GM10248 (cell line): ENCODE results near the gene ACOXL.

Experiments
- CTCF ChIA-PET: fragments of 300-600 bp; sonication (Branson Sonifier 250); formaldehyde crosslinking; extraction: SDS; loops from one replicate; lab custom pipeline; 2021; ENCODE audit warnings: antibody characterized with exemption; lab: Yijun Ruan, JAX
- POLR2A ChIA-PET: fragments of 350-650 bp; sonication (Branson Sonifier 250); formaldehyde crosslinking; extraction: SDS; loops from one replicate; lab custom pipeline; 2020; ENCODE audit warnings: antibody characterized with exemption; lab: Yijun Ruan, JAX
- DNase-seq: peaks from one replicate; pipeline ENCODE4 v3.0.0; 2012; ENCODE audit errors: extremely low spot score
- TF ChIP-seq, protein P1 (sequence below): IDR thresholded peaks from 2 replicates; pipeline ENCODE4 v1.5.1; 2012; ENCODE audit warnings: mild to moderate bottlenecking, low read depth; ENCODE audit errors: extremely low read depth, missing control alignments, control extremely low read depth

ACOXL gene

DNA sequence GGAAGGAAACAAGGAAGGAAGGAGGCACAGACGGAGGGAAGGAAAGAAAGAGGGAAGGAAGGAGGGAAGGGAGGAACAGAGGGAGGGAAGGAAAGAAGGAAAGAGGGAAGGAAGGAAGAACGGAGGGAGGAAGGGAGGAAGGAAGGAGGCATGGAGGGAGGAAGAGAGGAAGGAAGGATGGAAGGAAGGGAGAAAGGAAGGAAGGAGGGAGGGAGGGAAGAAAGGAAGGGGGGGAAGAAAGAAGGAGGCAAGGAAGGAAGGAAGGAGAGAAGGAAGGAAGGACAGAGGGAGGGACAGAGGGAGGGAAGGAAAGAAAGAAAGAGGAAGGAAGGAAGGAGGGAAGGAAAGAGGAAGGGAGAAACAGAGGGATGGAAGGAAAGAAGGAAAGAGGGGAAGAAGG, 7.6 kb upstream of the ACOXL start:
- ChIA-PET POLR2A (no interaction called here), CTCF (interaction anchor here (1.9 kb wide), 1 partner anchor 30 kb away, joined by 5 read pairs; no protein-coding TSS in a partner anchor)
- TF ChIP-seq, protein P1, sequence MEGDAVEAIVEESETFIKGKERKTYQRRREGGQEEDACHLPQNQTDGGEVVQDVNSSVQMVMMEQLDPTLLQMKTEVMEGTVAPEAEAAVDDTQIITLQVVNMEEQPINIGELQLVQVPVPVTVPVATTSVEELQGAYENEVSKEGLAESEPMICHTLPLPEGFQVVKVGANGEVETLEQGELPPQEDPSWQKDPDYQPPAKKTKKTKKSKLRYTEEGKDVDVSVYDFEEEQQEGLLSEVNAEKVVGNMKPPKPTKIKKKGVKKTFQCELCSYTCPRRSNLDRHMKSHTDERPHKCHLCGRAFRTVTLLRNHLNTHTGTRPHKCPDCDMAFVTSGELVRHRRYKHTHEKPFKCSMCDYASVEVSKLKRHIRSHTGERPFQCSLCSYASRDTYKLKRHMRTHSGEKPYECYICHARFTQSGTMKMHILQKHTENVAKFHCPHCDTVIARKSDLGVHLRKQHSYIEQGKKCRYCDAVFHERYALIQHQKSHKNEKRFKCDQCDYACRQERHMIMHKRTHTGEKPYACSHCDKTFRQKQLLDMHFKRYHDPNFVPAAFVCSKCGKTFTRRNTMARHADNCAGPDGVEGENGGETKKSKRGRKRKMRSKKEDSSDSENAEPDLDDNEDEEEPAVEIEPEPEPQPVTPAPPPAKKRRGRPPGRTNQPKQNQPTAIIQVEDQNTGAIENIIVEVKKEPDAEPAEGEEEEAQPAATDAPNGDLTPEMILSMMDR, result no peak
- DNase-seq, result no peak

DNA sequence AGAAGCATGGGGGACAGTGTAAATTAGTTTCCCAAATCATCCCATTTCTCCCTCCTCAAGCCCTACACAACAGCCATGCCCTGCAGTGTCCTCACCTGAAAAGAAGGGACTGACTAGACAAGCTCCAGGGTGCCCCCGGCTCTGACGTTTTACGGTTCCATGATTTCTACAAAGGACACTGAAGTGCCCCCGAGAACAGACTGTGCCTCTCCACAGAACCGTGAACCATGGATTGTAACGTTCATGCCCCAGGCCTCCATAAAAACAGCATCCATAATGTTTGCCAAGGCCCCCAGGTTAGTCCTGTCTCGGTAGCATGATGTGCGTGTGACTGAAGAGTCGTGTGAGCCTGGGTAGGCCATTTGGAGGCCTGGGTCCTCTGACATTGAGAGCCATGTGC, 7.0 kb upstream of the ACOXL start:
- CTCF ChIA-PET, result interaction anchor here (1.9 kb wide), 1 partner anchor 30 kb away, joined by 5 read pairs; no protein-coding TSS in a partner anchor
- no peak for DNase-seq
- TF ChIP-seq, protein P1, result no peak
- POLR2A ChIA-PET, result no interaction called here

DNA sequence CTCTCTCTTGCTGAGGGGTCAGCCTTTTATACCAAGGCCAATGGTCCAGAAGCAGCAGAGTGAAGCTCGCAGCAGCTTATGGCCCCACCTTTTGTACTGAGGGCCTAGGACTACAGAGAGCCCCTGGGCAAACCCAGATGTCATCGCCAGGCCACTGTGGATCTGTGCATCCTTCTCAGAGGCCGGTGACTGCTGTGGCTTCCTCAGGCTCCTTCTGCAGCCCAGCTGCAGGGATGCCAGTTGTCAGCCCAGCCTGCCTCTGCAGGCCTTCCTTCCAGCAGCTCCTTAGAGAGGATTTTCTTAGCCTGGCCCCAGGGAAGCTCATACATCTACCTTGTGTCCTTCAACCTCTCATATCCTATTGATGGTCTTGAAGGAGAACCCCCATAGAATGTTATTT, 6.5 kb upstream of the ACOXL start:
- TF ChIP-seq, protein P1, result no peak
- ChIA-PET POLR2A (no interaction called here), CTCF (interaction anchor here (1.9 kb wide), 1 partner anchor 29 kb away, joined by 5 read pairs; no protein-coding TSS in a partner anchor)
- no peak for DNase-seq

DNA sequence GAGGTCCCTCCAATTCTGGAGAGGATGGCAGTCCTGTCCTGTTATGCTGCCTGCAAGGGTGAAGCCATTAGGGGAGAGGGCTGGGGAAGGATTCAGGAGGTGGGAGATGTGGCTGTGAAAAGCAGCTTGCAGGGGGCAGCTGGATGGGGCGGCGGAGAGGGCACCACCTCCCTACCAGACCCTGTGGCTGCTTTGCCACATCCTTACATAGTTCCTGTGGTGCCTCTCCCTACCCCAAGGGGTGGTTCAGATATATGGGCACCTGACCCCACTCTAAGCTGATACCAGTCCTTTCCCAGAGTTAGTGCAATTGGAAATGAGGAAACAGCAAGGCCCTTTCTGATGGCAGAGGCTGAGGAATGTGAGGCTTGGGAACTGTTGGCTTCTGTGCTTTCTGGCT, 6.1 kb upstream of the ACOXL start:
- DNase-seq, result no peak
- ChIA-PET CTCF (interaction anchor here (1.9 kb wide), 1 partner anchor 29 kb away, joined by 5 read pairs; no protein-coding TSS in a partner anchor), POLR2A (no interaction called here)
- TF ChIP-seq, protein P1, result no peak

DNA sequence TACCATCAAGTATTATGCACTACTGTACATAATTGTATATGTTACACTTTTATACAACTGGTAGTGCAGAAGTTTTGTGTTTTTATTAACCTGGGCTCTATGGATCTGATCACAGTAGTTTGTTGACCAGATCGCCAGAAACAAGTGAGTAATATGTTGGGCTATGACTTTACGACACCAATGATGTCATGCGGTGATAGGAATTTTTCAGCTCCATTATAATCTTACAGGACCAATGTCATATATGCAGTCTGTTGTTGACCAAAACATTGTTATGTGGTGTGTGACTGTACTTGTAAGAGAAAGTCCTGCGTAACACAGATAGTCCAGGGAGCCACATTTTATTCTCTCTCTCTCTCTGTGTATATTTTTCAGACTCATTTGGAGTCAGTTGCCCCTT, 4.5 kb upstream of the ACOXL start:
- TF ChIP-seq, protein P1, result no peak
- CTCF ChIA-PET, result interaction anchor here (1.0 kb wide), 2 partner anchors 27 to 37 kb away, joined by 3 read pairs; no protein-coding TSS in a partner anchor
- POLR2A ChIA-PET, result no interaction called here
- DNase-seq, result no peak

DNA sequence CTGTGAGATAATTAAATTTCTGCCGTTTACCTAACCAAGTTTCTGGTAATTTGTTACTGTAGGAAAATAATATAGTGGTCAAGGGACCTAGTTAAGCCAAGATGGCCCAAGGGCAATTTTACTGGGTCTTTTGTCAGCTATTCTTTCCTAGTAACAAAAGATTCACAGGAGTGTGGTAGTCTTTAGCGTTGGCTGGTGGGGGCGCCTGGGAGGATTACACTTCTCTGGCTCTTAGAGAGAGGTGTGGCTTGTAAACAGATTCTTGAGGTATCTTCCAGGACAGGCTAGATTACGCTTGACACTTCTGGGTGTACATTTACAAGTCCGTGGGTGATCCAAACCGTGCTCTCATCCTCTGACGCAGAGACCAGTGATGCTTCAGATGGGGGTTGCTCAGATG, 3.3 kb upstream of the ACOXL start:
- POLR2A ChIA-PET, result no interaction called here
- DNase-seq, result no peak
- TF ChIP-seq, protein P1, result no peak
- CTCF ChIA-PET, result no interaction called here
